ENCODE data around the gene FUT8.

- TF ChIP-seq CTCF (IDR thresholded peaks at IDR 0.05; ENCODE audit: low read depth, low read length, missing input control), result no peak
- no peak for TF ChIP-seq EGR1 (IDR thresholded peaks at IDR 0.05; ENCODE audit: low read depth in 2 of 2)
- no peak for TF ChIP-seq SP1 (IDR thresholded peaks at IDR 0.05)
- no peak for TF ChIP-seq TAF1 (conservative IDR thresholded peaks at IDR 0.05)
- no peak for TF ChIP-seq MAX (IDR thresholded peaks at IDR 0.05)
- TF ChIP-seq YY1 (IDR thresholded peaks at IDR 0.05), result no peak
- no peak for TF ChIP-seq REST (IDR thresholded peaks at IDR 0.05)
- TF ChIP-seq ZBTB33 (IDR thresholded peaks at IDR 0.05), result no peak
- no peak for TF ChIP-seq JUND (IDR thresholded peaks at IDR 0.05)
Measured at GRCh38 chr14:65676361-65677014, 264.0 kb downstream of the FUT8 start.

All from liver (tissue), 3 donors.